NCI-H526 treated with DMSO at 0.1 percent for 48 hours (cell line): ENCODE results near the gene FCER1G.

Experiments
- DNase-seq: peaks from one replicate; lab custom pipeline; 2025; lab: John Stamatoyannopoulos, UW

The FCER1G gene

GRCh38 chr1:161215076-161215475, at the start of gene FCER1G:
FCER1G (plus strand) TSS chr1:161215295; CDS start chr1:161215322, 27 bp downstream.
- DNase-seq: no peak

GRCh38 chr1:161165742-161166668, 49.1 kb upstream of the FCER1G start, which contains the start of gene PPOX:
PPOX (plus strand) TSS chr1:161166426; CDS start chr1:161166848, 422 bp downstream.
- DNase-seq: peak; percentile 100

- DNase-seq: no peak
Measured at GRCh38 chr1:161166669-161167548, 48.2 kb upstream of the FCER1G start.

GRCh38 chr1:161168906-161169305, 46.2 kb upstream of the FCER1G start:
- no peak for DNase-seq

GRCh38 chr1:161171191-161171590, 43.9 kb upstream of the FCER1G start:
- DNase-seq: no peak

- no peak for DNase-seq
Measured at GRCh38 chr1:161171696-161172095, 43.4 kb upstream of the FCER1G start.

- no peak for DNase-seq
Measured at GRCh38 chr1:161172349-161172748, 42.7 kb upstream of the FCER1G start.

GRCh38 chr1:161172776-161173376, 42.2 kb upstream of the FCER1G start:
- no peak for DNase-seq

GRCh38 chr1:161173711-161174110, 41.4 kb upstream of the FCER1G start:
- no peak for DNase-seq

GRCh38 chr1:161174911-161175310, 40.2 kb upstream of the FCER1G start:
- no peak for DNase-seq

- no peak for DNase-seq
Measured at GRCh38 chr1:161175771-161176453, 39.2 kb upstream of the FCER1G start.

GRCh38 chr1:161176468-161177111, 38.5 kb upstream of the FCER1G start:
- no peak for DNase-seq

GRCh38 chr1:161177112-161177935, 37.8 kb upstream of the FCER1G start, which contains the start of gene B4GALT3:
B4GALT3 (minus strand) TSS chr1:161177507; CDS start chr1:161176060, 1,447 bp downstream.
- DNase-seq: peak; percentile 96

- DNase-seq: peak; percentile 91
Measured at GRCh38 chr1:161177936-161178244, 37.2 kb upstream of the FCER1G start.

- DNase-seq: no peak
Measured at GRCh38 chr1:161179698-161180097, 35.4 kb upstream of the FCER1G start.

GRCh38 chr1:161180639-161181038, 34.5 kb upstream of the FCER1G start:
- DNase-seq: no peak

GRCh38 chr1:161182214-161182613, 32.9 kb upstream of the FCER1G start:
- no peak for DNase-seq

- DNase-seq: no peak
Measured at GRCh38 chr1:161185282-161185682, 29.8 kb upstream of the FCER1G start.

GRCh38 chr1:161185732-161186311, 29.3 kb upstream of the FCER1G start:
- DNase-seq: no peak

- no peak for DNase-seq
Measured at GRCh38 chr1:161187311-161187710, 27.8 kb upstream of the FCER1G start.
